A549 treated with GW870086 at 1 μM for 4 hours (cell line): ENCODE results near the gene IPO13. TPM values are rescaled to one million over a fixed set of nuclear protein-coding genes. Genes with fewer than 3 reads are reported as not detected.

Experiments used
- total RNA-seq: library from RNA; stranded (reverse); fragments of 200-300 nt; extraction: Qiagen RNA extraction; gene quantifications from 5 replicates; pipeline ENCODE4 v1.2.3, GENCODE V29; 2022; ENCODE audit warnings: low read depth

IPO13 gene
- 10.5 to 16.0 TPM (median 15.1 TPM) in 5 replicates for total RNA-seq

GRCh38 chr1:43946236-43947060 lies at the start of gene IPO13:
IPO13 (plus strand) TSS chr1:43946950; CDS start chr1:43947601, 651 bp downstream.

DNA sequence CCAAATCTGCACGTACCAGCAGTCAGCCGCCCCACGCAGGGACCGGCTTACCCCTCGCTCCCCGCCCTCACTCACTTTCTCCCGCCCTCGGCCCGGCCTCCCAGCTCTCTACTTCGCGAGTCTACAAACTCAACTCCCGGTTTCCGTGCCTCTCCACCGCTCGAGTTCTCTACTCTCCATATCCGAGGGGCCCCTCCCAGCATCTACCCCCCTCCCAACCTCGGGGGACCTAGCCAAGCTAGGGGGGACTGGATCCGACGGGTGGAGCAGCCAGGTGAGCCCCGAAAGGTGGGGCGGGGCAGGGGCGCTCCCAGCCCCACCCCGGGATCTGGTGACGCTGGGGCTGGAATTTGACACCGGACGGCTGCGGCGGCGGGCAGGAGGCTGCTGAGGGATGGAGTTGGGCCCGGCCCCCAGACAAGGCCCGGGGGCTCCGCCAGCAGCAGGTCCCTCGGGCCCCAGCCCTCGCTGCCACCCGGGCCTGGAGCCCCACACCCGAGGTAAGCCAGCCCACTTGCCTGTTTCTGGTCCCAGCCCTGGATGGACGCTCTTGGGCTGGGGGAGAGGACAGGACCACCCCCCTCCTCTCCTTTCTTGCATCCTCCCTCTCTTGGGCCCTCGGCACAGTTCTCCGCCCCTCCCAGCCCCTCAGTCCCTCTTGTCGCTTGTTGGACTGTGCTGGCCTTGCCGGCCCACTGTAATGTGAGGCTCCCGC lies 13.2 kb upstream of the IPO13 start, which contains the start of gene ARTN:
Gene ARTN, plus strand, starts transcription at position 416 of the 715 bp plus-strand sequence. CDS start 1,856 bp downstream, outside the sequence.

DNA sequence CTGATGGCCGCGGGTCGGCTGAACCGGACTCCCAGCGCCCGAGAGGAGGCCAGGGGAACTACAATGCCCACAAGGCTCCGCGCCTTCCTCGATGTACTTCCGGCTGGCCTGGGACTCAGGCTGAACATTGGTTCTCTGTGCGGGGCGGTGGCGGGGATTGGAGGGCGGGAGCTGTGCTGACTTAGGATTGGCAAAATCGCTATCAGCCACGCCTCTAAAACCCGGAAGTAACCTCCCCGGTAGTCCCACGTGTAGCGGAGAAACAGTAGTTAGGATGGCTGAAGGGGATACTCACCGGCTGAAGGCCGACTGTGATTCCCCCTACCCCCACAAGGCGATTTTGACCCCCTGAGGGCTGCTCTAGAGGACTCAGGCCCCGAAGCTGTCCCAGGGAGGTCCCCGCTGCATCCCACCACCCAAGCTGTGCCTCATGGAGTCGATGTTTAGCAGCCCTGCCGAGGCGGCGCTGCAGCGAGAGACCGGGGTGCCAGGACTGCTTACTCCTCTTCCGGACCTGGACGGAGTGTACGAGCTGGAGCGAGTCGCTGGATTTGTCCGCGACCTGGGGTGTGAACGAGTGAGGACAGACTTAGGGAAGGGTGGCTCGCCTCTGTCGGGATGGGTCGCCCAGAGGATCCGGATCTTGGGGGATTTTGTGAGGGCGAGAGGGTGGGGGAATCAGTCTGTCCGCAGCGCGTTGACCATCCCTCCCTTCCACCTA lies 23.2 kb downstream of the IPO13 start, which contains the start of gene DPH2:
Gene DPH2, plus strand, starts transcription at position 265 of the 721 bp plus-strand sequence. Its CDS starts 166 bp downstream, at position 431.

GRCh38 chr1:43974443-43975248 lies 27.9 kb downstream of the IPO13 start, which contains the start of gene ATP6V0B:
ATP6V0B (plus strand) TSS chr1:43974960; CDS start chr1:43975041, 81 bp downstream.

GRCh38 chr1:43978551-43979260 lies 32.0 kb downstream of the IPO13 start, which contains the start of gene B4GALT2:
B4GALT2 (plus strand) TSS chr1:43979210; CDS start chr1:43981161, 1,951 bp downstream.

DNA sequence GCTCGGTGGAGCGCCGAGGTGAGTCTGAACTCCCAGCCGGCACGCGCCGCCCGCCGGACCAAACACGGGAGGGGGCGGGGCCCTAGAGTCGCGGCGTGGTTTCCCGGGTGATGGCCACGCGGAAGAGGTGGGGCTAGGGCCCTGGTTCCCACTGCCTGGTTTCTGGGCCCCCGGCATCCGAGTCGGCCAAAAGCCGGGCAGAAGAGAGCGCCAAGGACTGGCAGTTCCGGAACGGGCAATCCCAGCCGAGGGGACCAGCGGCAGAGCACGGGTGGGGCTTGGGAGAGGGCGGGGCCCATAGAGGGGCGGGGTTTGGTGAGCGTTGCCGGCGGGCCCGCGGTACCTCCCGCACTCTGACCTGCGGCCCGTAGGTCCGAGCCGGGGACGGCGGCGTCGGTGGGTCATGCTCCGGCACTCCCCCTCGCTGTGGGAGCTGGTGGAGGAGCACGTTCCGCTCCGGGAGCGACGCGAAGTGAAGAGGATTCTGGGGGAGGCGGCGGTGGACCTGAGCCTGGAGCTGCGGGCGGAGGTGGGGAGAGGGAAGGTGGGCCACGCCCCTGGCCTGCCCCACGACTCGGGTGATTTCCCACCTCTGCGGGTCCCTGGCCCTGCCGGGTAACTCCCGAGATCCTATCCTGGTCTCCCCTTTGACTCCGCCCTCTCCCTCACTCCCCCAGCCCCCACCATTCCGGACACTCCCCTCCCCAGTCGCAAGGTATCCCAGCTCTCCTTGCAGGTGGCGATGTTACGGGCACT lies 44.9 kb downstream of the IPO13 start, which contains the start of gene CCDC24:
Gene CCDC24, plus strand, starts transcription at position 124 of the 756 bp plus-strand sequence. Its CDS starts 280 bp downstream, at position 404.

Other genes starting within 250 kb of the IPO13 start
- gene ST3GAL3, start 239.4 kb upstream of the IPO13 start, total RNA-seq = 2.0 to 3.0 TPM (median 2.5 TPM) in 5 replicates
- 0.09 to 0.32 TPM (median 0.18 TPM) in 5 replicates for gene ARTN, start 13.1 kb upstream of the IPO13 start, total RNA-seq
- gene DPH2, start 23.1 kb downstream of the IPO13 start, total RNA-seq = 34.7 to 38.6 TPM (median 37.1 TPM) in 5 replicates
- gene ATP6V0B, start 28.0 kb downstream of the IPO13 start, total RNA-seq = 106 to 172 TPM (median 147 TPM) in 5 replicates
- 48.8 to 72.3 TPM (median 68.3 TPM) in 5 replicates for gene B4GALT2, start 32.3 kb downstream of the IPO13 start, total RNA-seq
- 7.0 to 9.5 TPM (median 7.9 TPM) in 5 replicates for gene CCDC24, start 44.6 kb downstream of the IPO13 start, total RNA-seq
- gene SLC6A9, start 84.5 kb downstream of the IPO13 start, total RNA-seq = 12.2 to 17.9 TPM (median 15.7 TPM) in 5 replicates
- gene KLF17, start 171.9 kb downstream of the IPO13 start, total RNA-seq = 0.57 to 0.67 TPM (median 0.63 TPM) in 5 replicates
- gene KLF18, start 194.7 kb downstream of the IPO13 start, total RNA-seq = not detected in 5 replicates